H9 (cell line): ENCODE data around the gene ADARB2. TPM values are rescaled to one million over a fixed set of nuclear protein-coding genes. Genes with fewer than 3 reads are reported as not detected.
A peak's percentile ranks its signal among the peaks of the same experiment; 100 is the strongest.

Experiments used
- DNase-seq: peaks from one replicate; pipeline ENCODE4 v3.0.0-alpha.2; 2017
- H2AFZ ChIP-seq: one replicate; pipeline ENCODE4 v1.6.1; 2013; ENCODE audit warnings: mild to moderate bottlenecking, low read length, control low read depth, moderate library complexity
- H2AK5ac ChIP-seq: 2 replicates; pipeline ENCODE4 v1.6.1; 2013; ENCODE audit warnings: low read length, control low read depth, mixed read lengths; ENCODE audit not compliant: insufficient read length
- H2BK120ac ChIP-seq: one replicate; pipeline ENCODE4 v1.6.1; 2013; ENCODE audit warnings: low read depth, mild to moderate bottlenecking, low read length, control low read depth, inconsistent platforms; ENCODE audit not compliant: poor library complexity, severe bottlenecking
- H2BK12ac ChIP-seq: 2 replicates; pipeline ENCODE4 v1.6.1; 2013; ENCODE audit warnings: low read length, control low read depth, mixed read lengths, low read depth; ENCODE audit not compliant: insufficient read length
- H2BK15ac ChIP-seq: 2 replicates; pipeline ENCODE4 v1.6.1; 2013; ENCODE audit warnings: low read depth, low read length, control low read depth
- H2BK20ac ChIP-seq: one replicate; pipeline ENCODE4 v1.6.1; 2013; ENCODE audit warnings: low read depth, mild to moderate bottlenecking, low read length, control low read depth, inconsistent platforms; ENCODE audit not compliant: poor library complexity, severe bottlenecking
- H2BK5ac ChIP-seq: 2 replicates; pipeline ENCODE4 v1.6.1; 2013; ENCODE audit warnings: low read length, control low read depth, mixed read lengths; ENCODE audit not compliant: insufficient read length
- H3K14ac ChIP-seq: 2 replicates; pipeline ENCODE4 v1.6.1; 2013; ENCODE audit warnings: low read length, control low read depth; ENCODE audit not compliant: insufficient read depth
- H3K18ac ChIP-seq: 2 replicates; pipeline ENCODE4 v1.6.1; 2013; ENCODE audit warnings: low read depth, mild to moderate bottlenecking, mixed read lengths, low read length, control low read depth; ENCODE audit not compliant: insufficient read length
- H3K23ac ChIP-seq: 2 replicates; pipeline ENCODE4 v1.6.1; 2013; ENCODE audit warnings: low read length, control low read depth, mixed read lengths, low read depth; ENCODE audit not compliant: insufficient read length
- H3K23me2 ChIP-seq: 2 replicates; pipeline ENCODE4 v1.6.1; 2013; ENCODE audit warnings: low read depth, mild to moderate bottlenecking, mixed read lengths, low read length, control low read depth; ENCODE audit not compliant: insufficient read length, poor library complexity, severe bottlenecking
- H3K27ac ChIP-seq: 2 replicates; pipeline ENCODE4 v1.5.1; 2013; ENCODE audit warnings: low read length, control low read depth, mixed read lengths, low read depth; ENCODE audit not compliant: insufficient read length
- H3K27me3 ChIP-seq: 2 replicates; pipeline ENCODE4 v1.6.1; 2013; ENCODE audit warnings: low read length, control low read depth, inconsistent platforms; ENCODE audit not compliant: insufficient read depth
- H3K4ac ChIP-seq: 2 replicates; pipeline ENCODE4 v1.6.1; 2013; ENCODE audit warnings: low read depth, mild to moderate bottlenecking, control low read depth, inconsistent platforms, low read length, moderate library complexity
- H3K4me1 ChIP-seq: 2 replicates; pipeline ENCODE4 v1.6.1; 2013; ENCODE audit warnings: low read length, control low read depth, inconsistent platforms; ENCODE audit not compliant: insufficient read depth
- H3K4me2 ChIP-seq: 2 replicates; pipeline ENCODE4 v1.6.1; 2013; ENCODE audit warnings: low read length, control low read depth, mixed read lengths; ENCODE audit not compliant: insufficient read length, insufficient read depth
- H3K56ac ChIP-seq: 2 replicates; pipeline ENCODE4 v1.6.1; 2013; ENCODE audit warnings: low read depth, mild to moderate bottlenecking, mixed read lengths, low read length, control low read depth; ENCODE audit not compliant: insufficient read length
- H3K79me1 ChIP-seq: 2 replicates; pipeline ENCODE4 v1.6.1; 2013; ENCODE audit warnings: low read depth, mild to moderate bottlenecking, moderate library complexity, low read length, control low read depth, inconsistent platforms; ENCODE audit not compliant: insufficient read depth, poor library complexity, severe bottlenecking
- H3K79me2 ChIP-seq: 2 replicates; pipeline ENCODE4 v1.6.1; 2013; ENCODE audit warnings: low read length, control low read depth, inconsistent platforms; ENCODE audit not compliant: insufficient read depth
- H3K9ac ChIP-seq: 2 replicates; pipeline ENCODE4 v1.6.1; 2013; ENCODE audit warnings: low read length, control low read depth, mixed read lengths; ENCODE audit not compliant: insufficient read length; ENCODE audit errors: extremely low read depth
- H3K9me3 ChIP-seq: one replicate; pipeline ENCODE4 v1.6.1; 2013; ENCODE audit warnings: low read depth, low read length, inconsistent platforms; ENCODE audit not compliant: control insufficient read depth
- H3T11ph ChIP-seq: one replicate; pipeline ENCODE4 v1.6.1; 2013; ENCODE audit warnings: mild to moderate bottlenecking, low read length, control low read depth, inconsistent platforms
- H4K20me1 ChIP-seq: one replicate; pipeline ENCODE4 v1.6.1; 2013; ENCODE audit not compliant: control insufficient read depth, insufficient read length, insufficient read depth
- H4K5ac ChIP-seq: 2 replicates; pipeline ENCODE4 v1.6.1; 2013; ENCODE audit warnings: low read depth, mild to moderate bottlenecking, mixed read lengths, low read length, control low read depth; ENCODE audit not compliant: insufficient read length
- H4K8ac ChIP-seq: replicated peaks from 2 replicates; pipeline ENCODE4 v1.6.1; 2013; ENCODE audit warnings: low read length, control low read depth, mixed read lengths, low read depth; ENCODE audit not compliant: insufficient read length
- H4K91ac ChIP-seq: 2 replicates; pipeline ENCODE4 v1.6.1; 2013; ENCODE audit warnings: low read depth, mild to moderate bottlenecking, moderate library complexity, mixed read lengths, low read length, control low read depth; ENCODE audit not compliant: insufficient read length
- H3K27ac Mint-ChIP-seq, 3 experiments: 2 replicates in 2 of 3; 3 replicates in 1 of 3; pipeline ENCODE4 v1.8.0; 2020 to 2021; ENCODE audit warnings: mixed read lengths in 3 of 3, mild to moderate bottlenecking in 1 of 3, moderate library complexity in 1 of 3
- H3K27me3 Mint-ChIP-seq: 2 replicates; pipeline ENCODE4 v1.8.0; 2021; ENCODE audit warnings: low read depth, mild to moderate bottlenecking, moderate library complexity, mixed read lengths
- H3K36me3 Mint-ChIP-seq, 3 experiments: 2 replicates in 2 of 3; 3 replicates in 1 of 3; pipeline ENCODE4 v1.8.0; 2020 to 2021; ENCODE audit warnings: low read depth in 3 of 3, mixed read lengths in 3 of 3; ENCODE audit not compliant: insufficient read depth in 1 of 3
- H3K4me1 Mint-ChIP-seq, 2 experiments: 2 replicates each; pipeline ENCODE4 v1.8.0; 2020; ENCODE audit warnings: mixed read lengths in 2 of 2
- H3K4me3 Mint-ChIP-seq, 2 experiments: 2 replicates in 1 of 2; 3 replicates in 1 of 2; pipeline ENCODE4 v1.8.0; 2020 to 2021; ENCODE audit warnings: mild to moderate bottlenecking in 2 of 2, mixed read lengths in 2 of 2, moderate library complexity in 1 of 2
- H3K9me3 Mint-ChIP-seq, 2 experiments: 2 replicates in 1 of 2; 3 replicates in 1 of 2; pipeline ENCODE4 v1.8.0; 2020; ENCODE audit warnings: mild to moderate bottlenecking in 2 of 2, mixed read lengths in 2 of 2, moderate library complexity in 1 of 2
- WGBS: extraction: QIAGEN DNeasy Blood & Tissue Kit; methylation state at CpG from one replicate; pipeline ENCODE4 v1.1.7; 2013; ENCODE audit warnings: missing lambda C conversion rate, low lambda C conversion rate, mixed read lengths; ENCODE audit not compliant: insufficient read length; ENCODE audit errors: extremely low coverage; 5-methylcytosine and 5-hydroxymethylcytosine counted together
- total RNA-seq: library from RNA; stranded (reverse); gene quantifications from 2 replicates; pipeline ENCODE4 v1.2.1, GENCODE V29; 2021
- TF ChIP-seq, protein P1 (sequence below): fragments of 200-600 bp; sonication (generic); conservative IDR thresholded peaks from 3 replicates; pipeline ENCODE4 v1.8.0; 2021; ENCODE audit warnings: antibody characterized with exemption, mild to moderate bottlenecking

ADARB2 gene
- total RNA-seq, 1 experiment from 2014 or later: 0.87 TPM

DNA sequence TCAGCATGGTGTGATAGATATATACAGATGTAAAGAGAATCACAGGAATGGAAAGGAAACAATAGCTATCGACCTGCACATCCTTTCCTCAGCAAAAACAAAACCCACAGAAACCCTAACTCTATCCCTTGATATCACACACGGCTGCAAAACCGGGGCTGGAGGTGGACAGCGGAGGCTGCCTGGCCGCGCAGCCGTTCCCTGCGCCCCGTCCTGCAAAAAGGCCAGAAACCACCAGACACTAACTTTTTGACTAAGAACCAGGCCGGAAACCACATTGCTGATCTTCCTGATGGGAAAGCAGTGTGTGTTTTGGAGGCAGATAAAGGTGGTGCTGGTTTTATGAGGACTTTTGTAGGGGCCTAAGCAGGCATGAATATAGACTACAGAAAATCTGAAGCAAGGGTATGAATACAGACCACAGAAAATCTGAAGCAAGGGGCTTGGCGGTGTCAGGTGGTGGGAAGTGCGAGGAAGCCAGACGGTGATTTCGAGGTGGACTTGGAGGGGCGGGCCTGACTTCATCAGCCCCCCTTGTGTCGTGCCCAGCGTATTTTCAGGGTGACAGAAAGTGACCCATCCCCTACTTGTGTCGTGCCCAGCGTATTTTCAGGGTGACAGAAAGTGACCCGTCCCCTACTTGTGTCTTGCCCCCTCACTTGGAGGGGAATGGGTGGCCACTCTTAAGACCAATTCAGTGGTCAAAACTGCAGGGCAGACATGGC lies 557.8 kb downstream of the ADARB2 start:
- no peaks in the 10 kb centered on the region for H3K27me3 ChIP-seq
- no peak overlapping the region for H4K91ac ChIP-seq
- H3K9me3 ChIP-seq: no peaks in the 10 kb centered on the region
- no peak overlapping the region for H2AK5ac ChIP-seq
- no peak overlapping the region for H2BK20ac ChIP-seq
- no peak overlapping the region for H3K9ac ChIP-seq
- Mint-ChIP-seq H3K9me3 (no peaks in the 10 kb centered on the region), H3K27me3 (peaks cover 4% of the 10 kb centered on the region), H3K4me3 (no peak overlapping the region), H3K27ac (peak overlapping the region in 1 of 3 experiments; percentile 77; a peak in 2 of 7 replicates), H3K4me1 (peaks cover 6 to 29% of the 10 kb centered on the region in 2 experiments), H3K36me3 (no peaks in the 10 kb centered on the region)
- H2AFZ ChIP-seq: no peak overlapping the region
- H2BK5ac ChIP-seq: no peak overlapping the region
- H4K5ac ChIP-seq: no peak overlapping the region
- no peak overlapping the region for H4K8ac ChIP-seq
- no peak overlapping the region for H3K4me2 ChIP-seq
- no peaks in the 10 kb centered on the region for H4K20me1 ChIP-seq
- H2BK12ac ChIP-seq: no peak overlapping the region
- no peaks in the 10 kb centered on the region for H3K79me2 ChIP-seq
- H3K27ac ChIP-seq: no peak overlapping the region
- no peak overlapping the region for H3K4ac ChIP-seq
- H3T11ph ChIP-seq: no peak overlapping the region
- no peaks in the 10 kb centered on the region for H3K23me2 ChIP-seq
- H3K14ac ChIP-seq: no peak overlapping the region
- H3K79me1 ChIP-seq: no peaks in the 10 kb centered on the region
- TF ChIP-seq, protein P1, sequence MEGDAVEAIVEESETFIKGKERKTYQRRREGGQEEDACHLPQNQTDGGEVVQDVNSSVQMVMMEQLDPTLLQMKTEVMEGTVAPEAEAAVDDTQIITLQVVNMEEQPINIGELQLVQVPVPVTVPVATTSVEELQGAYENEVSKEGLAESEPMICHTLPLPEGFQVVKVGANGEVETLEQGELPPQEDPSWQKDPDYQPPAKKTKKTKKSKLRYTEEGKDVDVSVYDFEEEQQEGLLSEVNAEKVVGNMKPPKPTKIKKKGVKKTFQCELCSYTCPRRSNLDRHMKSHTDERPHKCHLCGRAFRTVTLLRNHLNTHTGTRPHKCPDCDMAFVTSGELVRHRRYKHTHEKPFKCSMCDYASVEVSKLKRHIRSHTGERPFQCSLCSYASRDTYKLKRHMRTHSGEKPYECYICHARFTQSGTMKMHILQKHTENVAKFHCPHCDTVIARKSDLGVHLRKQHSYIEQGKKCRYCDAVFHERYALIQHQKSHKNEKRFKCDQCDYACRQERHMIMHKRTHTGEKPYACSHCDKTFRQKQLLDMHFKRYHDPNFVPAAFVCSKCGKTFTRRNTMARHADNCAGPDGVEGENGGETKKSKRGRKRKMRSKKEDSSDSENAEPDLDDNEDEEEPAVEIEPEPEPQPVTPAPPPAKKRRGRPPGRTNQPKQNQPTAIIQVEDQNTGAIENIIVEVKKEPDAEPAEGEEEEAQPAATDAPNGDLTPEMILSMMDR: no peak
- no peak overlapping the region for H2BK120ac ChIP-seq
- no peaks in the 10 kb centered on the region for H3K4me1 ChIP-seq
- WGBS: no CpG with 5 or more reads among the region's 20 CpGs
- H3K56ac ChIP-seq: no peak overlapping the region
- DNase-seq: no peak
- no peak overlapping the region for H3K18ac ChIP-seq
- no peak overlapping the region for H3K23ac ChIP-seq
- no peak overlapping the region for H2BK15ac ChIP-seq
